Measurements from ENCODE around the gene KRTAP10-4.
"Not testable (repeated sequence)": the region's sequence is repeated elsewhere in the genome, so short reads cannot be mapped to it uniquely, and the experiment has no call there.

The KRTAP10-4 gene

GRCh38 chr21:44579056-44579832, 5.7 kb downstream of the KRTAP10-4 start:
- no peak for DNase-seq (ENCODE audit: low read depth)

GRCh38 chr21:44579833-44580144, 6.3 kb downstream of the KRTAP10-4 start:
- no peak for DNase-seq (ENCODE audit: low read depth)

- DNase-seq (ENCODE audit: low read depth): not testable (repeated sequence)
Measured at GRCh38 chr21:44580231-44580821, 6.8 kb downstream of the KRTAP10-4 start, which contains the start of gene KRTAP10-5. TSS of gene KRTAP10-5 (minus strand) at chr21:44580604. CDS start at chr21:44580578, 26 bp downstream.

GRCh38 chr21:44581158-44581557, 7.6 kb downstream of the KRTAP10-4 start:
- DNase-seq (ENCODE audit: low read depth): no peak

- no peak for DNase-seq (ENCODE audit: low read depth)
Measured at GRCh38 chr21:44582055-44582454, 8.5 kb downstream of the KRTAP10-4 start.

- DNase-seq (ENCODE audit: low read depth): no peak
Measured at GRCh38 chr21:44583089-44583799, 9.7 kb downstream of the KRTAP10-4 start.

GRCh38 chr21:44583800-44584147, 10.2 kb downstream of the KRTAP10-4 start:
- no peak for DNase-seq (ENCODE audit: low read depth)

GRCh38 chr21:44585892-44586291, 12.4 kb downstream of the KRTAP10-4 start:
- no peak for DNase-seq (ENCODE audit: low read depth)

GRCh38 chr21:44589094-44589493, 15.6 kb downstream of the KRTAP10-4 start:
- no peak for DNase-seq (ENCODE audit: low read depth)

- no peak for DNase-seq (ENCODE audit: low read depth)
Measured at GRCh38 chr21:44589586-44590305, 16.2 kb downstream of the KRTAP10-4 start.

- DNase-seq (ENCODE audit: low read depth): no peak
Measured at GRCh38 chr21:44590311-44590721, 16.8 kb downstream of the KRTAP10-4 start.

- not testable (repeated sequence) for DNase-seq (ENCODE audit: low read depth)
Measured at GRCh38 chr21:44590897-44591800, 17.6 kb downstream of the KRTAP10-4 start.

- not testable (repeated sequence) for DNase-seq (ENCODE audit: low read depth)
Measured at GRCh38 chr21:44591801-44592130, 18.2 kb downstream of the KRTAP10-4 start.

- DNase-seq (ENCODE audit: low read depth): no peak
Measured at GRCh38 chr21:44592446-44593311, 19.1 kb downstream of the KRTAP10-4 start, which contains the start of gene KRTAP10-6. TSS of gene KRTAP10-6 (minus strand) at chr21:44592505. CDS start at chr21:44592484, 21 bp downstream.

GRCh38 chr21:44593598-44594405, 20.3 kb downstream of the KRTAP10-4 start:
- no peak for DNase-seq (ENCODE audit: low read depth)

GRCh38 chr21:44594406-44594916, 20.9 kb downstream of the KRTAP10-4 start:
- no peak for DNase-seq (ENCODE audit: low read depth)

- DNase-seq (ENCODE audit: low read depth): no peak
Measured at GRCh38 chr21:44595524-44595923, 22.0 kb downstream of the KRTAP10-4 start.

- DNase-seq (ENCODE audit: low read depth): no peak
Measured at GRCh38 chr21:44596068-44596725, 22.7 kb downstream of the KRTAP10-4 start.

- DNase-seq (ENCODE audit: low read depth): no peak
Measured at GRCh38 chr21:44598061-44598460, 24.5 kb downstream of the KRTAP10-4 start.

Measured in stimulated activated CD8-positive, alpha-beta memory T cell treated with anti-CD3 and anti-CD28 coated beads, Interleukin-12 subunit alpha, Interleukin-12 subunit beta, amount 100 ng/mL, for 1 hour (primary cell).